ENCODE data around the gene TM9SF1. TPM values are rescaled to one million over a fixed set of nuclear protein-coding genes. Genes with fewer than 3 reads are reported as not detected.

The TM9SF1 gene
- total and polyA plus RNA-seq, 9 of the 15 experiments (the other 6 are each of a cell fraction or from before 2014, with no cell fraction given): 5.3 to 20.3 (median 11.8) TPM

- no peak for TF ChIP-seq ZNF280A (IDR thresholded peaks at IDR 0.05; ENCODE audit: low read depth, partially characterized antibody)
- TF ChIP-seq ZNF431 (CRISPR knock-in tag; IDR thresholded peaks at IDR 0.05): no peak
- TF ChIP-seq NFYB (IDR thresholded peaks at IDR 0.05; ENCODE audit: extremely low read depth, insufficient read length): no peak
- TF ChIP-seq POLR3A (IDR thresholded peaks at IDR 0.05; ENCODE audit: borderline replicate concordance, extremely low read depth, insufficient read depth, insufficient read length): no peak
- no peak for TF ChIP-seq ATF4 (CRISPR knock-in tag; IDR thresholded peaks at IDR 0.05)
- TF ChIP-seq NR4A1 (CRISPR knock-in tag; IDR thresholded peaks at IDR 0.05): no peak
- TF ChIP-seq NR4A1 (tag; IDR thresholded peaks at IDR 0.05): no peak
- no peak for TF ChIP-seq PCBP2 (IDR thresholded peaks at IDR 0.05; ENCODE audit: low read depth, low read length, poor library complexity, severe bottlenecking)
- no peak for TF ChIP-seq CBX5 (IDR thresholded peaks at IDR 0.05; ENCODE audit: borderline replicate concordance, low read depth)
- TF ChIP-seq HDAC3 (IDR thresholded peaks at IDR 0.05; ENCODE audit: borderline replicate concordance, partially characterized antibody): no peak
- TF ChIP-seq IFI16 (CRISPR knock-in tag; IDR thresholded peaks at IDR 0.05): no peak
- no peak for TF ChIP-seq ZNF586 (CRISPR knock-in tag; conservative IDR thresholded peaks at IDR 0.05)
These were observed 34.1 kb downstream of the TM9SF1 start, which contains the start of gene IRF9 (continued) for GRCh38 chr14:24160850-24161804.
